Kidney (tissue), 14 donors: Measurements from ENCODE around the gene TRAPPC3L. TPM values are rescaled to one million over a fixed set of nuclear protein-coding genes. Genes with fewer than 3 reads are reported as not detected.

Source experiments
- DNase-seq, 5 donors: peaks; one replicate each; pipeline ENCODE4 v3.0.0-alpha.2; 2013 to 2020
- FAIRE-seq: peaks from 2 replicates; lab custom pipeline; 2012; peaks lifted over from hg19 to GRCh38; lab: Jason Lieb, UNC
- H3K27ac ChIP-seq, 2 donors: one replicate each; pipeline ENCODE4 v1.7.0; 2013; ENCODE audit warnings: low read depth in 2 of 2, low read length in 2 of 2, inconsistent platforms in 1 of 2
- H3K27me3 ChIP-seq: one replicate; pipeline ENCODE4 v1.7.1; 2013; ENCODE audit warnings: low read length, inconsistent platforms; ENCODE audit not compliant: control insufficient read depth, insufficient read depth
- H3K36me3 ChIP-seq, 3 donors: one replicate each; pipeline versions ENCODE4 v1.7.0 to v1.7.1; 2013; ENCODE audit warnings: low read length in 3 of 3, control low read depth in 1 of 3, inconsistent platforms in 1 of 3; ENCODE audit not compliant: insufficient read depth in 3 of 3, control insufficient read depth in 2 of 3
- H3K4me1 ChIP-seq, 3 donors: one replicate each; pipeline versions ENCODE4 v1.7.0 to v1.7.1; 2013; ENCODE audit warnings: low read length in 3 of 3, inconsistent platforms in 1 of 3, low read depth in 1 of 3; ENCODE audit not compliant: control insufficient read depth in 2 of 3, insufficient read depth in 2 of 3
- H3K4me3 ChIP-seq, 3 donors: one replicate each; pipeline versions ENCODE4 v1.7.0 to v1.8.1; 2013; ENCODE audit warnings: low read length in 3 of 3, control low read depth in 1 of 3, inconsistent platforms in 1 of 3
- H3K9ac ChIP-seq, 3 donors: one replicate each; pipeline versions ENCODE4 v1.7.0 to v1.7.1; 2013; ENCODE audit warnings: low read length in 3 of 3, control low read depth in 1 of 3, inconsistent platforms in 1 of 3
- H3K9me3 ChIP-seq, 3 donors: one replicate each; pipeline versions ENCODE4 v1.7.0 to v1.7.1; 2013; ENCODE audit warnings: low read length in 3 of 3, control low read depth in 1 of 3, inconsistent platforms in 1 of 3; ENCODE audit not compliant: control insufficient read depth in 2 of 3, insufficient read depth in 1 of 3
- CTCF ChIP-seq: IDR thresholded peaks from 3 replicates; pipeline ENCODE4 v1.5.1; 2012; ENCODE audit warnings: mild to moderate bottlenecking, moderate library complexity, borderline replicate concordance; ENCODE audit not compliant: insufficient read depth; ENCODE audit errors: extremely low read depth
- intact Hi-C: fragments of 100-400 bp; cut with DNase I; formaldehyde crosslinking; loops from one replicate; pipeline ENCODE4 v1.11.1; 2022
- polyA plus RNA-seq: library from polyadenylated mRNA; stranded (reverse); fragments of 350-450 nt; fragmentation: Illumina TruSeq; extraction: RNeasy Lipid Tissue Mini Kit (QIAGEN cat#74804); gene quantifications from one replicate; pipeline ENCODE4 v1.2.3, GENCODE V29; 2014; ENCODE audit warnings: low read depth, low replicate concordance; ENCODE audit not compliant: insufficient read depth
- total RNA-seq: library from RNA; stranded (reverse); fragmentation: NEBNext Ultra II Directional; extraction: Animal tissue kit (Norgen Biotek cat#: 25700); gene quantifications from one replicate; pipeline ENCODE4 v1.2.1, GENCODE V29; 2021
- donor health status: control.
- donor health status: control.
- donor health status: control.
- donor health status: control.
- donor health status: control.
- donor health status: DM: yes; HTN: yes; CAD: no.
- donor health status: Normal renal cell carcinoma (clear cell type).

Gene TRAPPC3L
- total and polyA plus RNA-seq, 2 donors from 2014 or later: not detected

DNA sequence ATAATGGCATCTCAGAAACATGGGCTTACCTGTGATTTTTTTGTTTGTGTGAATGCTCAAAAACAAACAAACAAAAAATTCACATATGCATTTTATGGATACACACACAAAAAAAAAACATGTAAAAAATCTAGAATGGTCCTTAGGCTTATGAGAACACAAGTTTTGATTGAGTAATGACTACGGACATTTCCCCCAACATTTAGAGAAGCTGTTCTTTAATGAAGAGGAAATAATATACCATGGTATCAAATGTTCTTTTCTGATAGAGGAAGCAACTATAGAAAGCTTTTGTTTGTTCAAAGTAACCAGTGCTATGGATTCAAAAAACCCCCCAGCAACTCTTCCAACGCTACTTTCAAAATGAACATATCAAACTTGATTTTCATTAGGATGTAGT is 93.0 kb downstream of the TRAPPC3L start:
- Histone ChIP-seq H3K27me3 (no peaks in the 10 kb centered on the region), H3K36me3 (no peaks in the 10 kb centered on the region), H3K4me1 (no peaks in the 10 kb centered on the region), H3K4me3 (no peak overlapping the region), H3K9ac (no peak overlapping the region), H3K27ac (no peak overlapping the region), H3K9me3 (no peaks in the 10 kb centered on the region)
- DNase-seq: no peak
- FAIRE-seq: no peak
- no peak for TF ChIP-seq CTCF
- intact Hi-C loops: no loop called here

- DNase-seq (no peak), FAIRE-seq (no peak)
- no peaks in the 10 kb centered on the region for H3K9me3 ChIP-seq
- intact Hi-C loops: no loop called here
- no peaks in the 10 kb centered on the region for H3K36me3 ChIP-seq
- H3K4me3 ChIP-seq: no peak overlapping the region
- no peak overlapping the region for H3K27ac ChIP-seq
- no peak overlapping the region for H3K9ac ChIP-seq
- TF ChIP-seq CTCF: no peak
- no peaks in the 10 kb centered on the region for H3K4me1 ChIP-seq
- H3K27me3 ChIP-seq: no peaks in the 10 kb centered on the region
Observed at GRCh38 chr6:116451916-116452315, 93.6 kb downstream of the TRAPPC3L start.

DNA sequence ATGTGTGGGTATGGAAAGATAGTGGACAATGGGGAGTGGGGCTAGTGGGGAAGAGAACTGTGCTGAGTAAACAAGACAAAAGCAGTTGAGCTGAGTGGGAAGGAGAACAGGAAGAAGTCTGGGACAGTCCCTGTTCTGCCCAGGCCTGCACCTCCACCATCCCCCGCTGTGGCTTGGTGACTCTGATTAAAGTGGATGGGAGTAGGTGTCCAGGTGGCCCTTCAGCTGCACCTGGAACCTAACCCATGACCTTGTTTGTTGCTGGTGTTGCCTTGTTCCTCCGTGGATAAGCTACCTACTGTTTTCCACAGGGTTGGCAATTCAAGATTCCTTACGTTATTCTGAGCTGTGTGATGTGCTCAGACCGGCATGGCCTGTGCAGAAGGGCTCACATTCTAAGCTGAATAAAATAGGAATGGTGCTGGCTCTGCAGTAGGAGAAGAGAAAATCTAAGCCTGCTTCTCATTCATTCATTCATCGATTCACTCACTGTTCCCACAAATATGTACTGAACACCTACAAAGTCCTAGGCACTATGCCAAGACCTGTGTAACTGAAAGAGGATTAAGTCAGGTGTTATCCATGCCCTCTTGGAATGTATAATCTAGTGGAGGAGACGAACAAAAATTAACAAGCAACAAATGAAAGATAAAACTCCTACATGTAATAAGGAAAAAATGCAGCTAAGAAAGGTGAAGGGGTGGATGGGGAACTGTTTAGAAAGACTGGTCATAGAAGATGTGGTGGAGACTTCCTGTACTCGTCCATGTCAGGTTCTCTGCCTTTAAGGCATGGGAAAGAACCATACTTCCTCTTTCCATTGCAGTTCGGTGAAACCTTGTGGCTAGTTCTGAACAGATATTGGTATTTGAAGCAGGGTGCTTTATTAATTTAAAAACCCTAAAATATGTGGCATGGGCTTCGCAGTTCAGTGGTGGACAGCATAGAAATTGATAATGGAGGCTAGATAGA is 94.4 kb downstream of the TRAPPC3L start:
- no peak for TF ChIP-seq CTCF
- DNase-seq (no peak), FAIRE-seq (no peak)

More for the DNA sequence above, 94.4 kb downstream of the TRAPPC3L start:
- H3K4me1 ChIP-seq: no peaks in the 10 kb centered on the region
- no peaks in the 10 kb centered on the region for H3K36me3 ChIP-seq
- no peak overlapping the region for H3K9ac ChIP-seq
- H3K4me3 ChIP-seq: no peak overlapping the region
- no peak overlapping the region for H3K27ac ChIP-seq
- H3K27me3 ChIP-seq: no peaks in the 10 kb centered on the region
- intact Hi-C loops: no loop called here
- H3K9me3 ChIP-seq: no peaks in the 10 kb centered on the region
